H4 (cell line): ENCODE results near the gene PRTFDC1. TPM values are rescaled to one million over a fixed set of nuclear protein-coding genes. Genes with fewer than 3 reads are reported as not detected.

ENCODE experiments used
- DNase-seq: peaks from one replicate; pipeline ENCODE4 v3.0.0-alpha.2; 2015; ENCODE audit warnings: low spot score
- total RNA-seq: library from RNA; depleted of rRNA; stranded (reverse); fragments of >200 nt; shearing (Covaris generic); gene quantifications from 2 replicates; pipeline ENCODE4 v1.2.3, GENCODE V29; 2014

PRTFDC1 gene
- total RNA-seq, 1 experiment from 2014 or later: 22.8 TPM

- DNase-seq: no peak
These were observed 80.2 kb downstream of the PRTFDC1 start for GRCh38 chr10:24872049-24872789.

- no peak for DNase-seq
These were observed 81.1 kb downstream of the PRTFDC1 start for GRCh38 chr10:24871011-24871935.

GRCh38 chr10:24869354-24870015, 82.9 kb downstream of the PRTFDC1 start:
- no peak for DNase-seq

GRCh38 chr10:24866604-24867583, 85.5 kb downstream of the PRTFDC1 start:
- peak; percentile 67 for DNase-seq

GRCh38 chr10:24865783-24866182, 86.6 kb downstream of the PRTFDC1 start:
- no peak for DNase-seq

GRCh38 chr10:24862589-24862988, 89.8 kb downstream of the PRTFDC1 start:
- no peak for DNase-seq

- peak; percentile 14 for DNase-seq
These were observed 93.8 kb downstream of the PRTFDC1 start for GRCh38 chr10:24858288-24859270.

- no peak for DNase-seq
These were observed 95.2 kb downstream of the PRTFDC1 start for GRCh38 chr10:24857031-24857725.

- DNase-seq: no peak
These were observed 98.2 kb downstream of the PRTFDC1 start for GRCh38 chr10:24854256-24854655.

- DNase-seq: no peak
These were observed 98.7 kb downstream of the PRTFDC1 start for GRCh38 chr10:24853661-24854060.

GRCh38 chr10:24851629-24852028, 100.8 kb downstream of the PRTFDC1 start:
- no peak for DNase-seq

- no peak for DNase-seq
These were observed 101.6 kb downstream of the PRTFDC1 start for GRCh38 chr10:24850727-24851296.

- DNase-seq: no peak
These were observed 102.7 kb downstream of the PRTFDC1 start for GRCh38 chr10:24849501-24850299.

GRCh38 chr10:24849051-24849450, 103.4 kb downstream of the PRTFDC1 start:
- no peak for DNase-seq

- DNase-seq: no peak
These were observed 104.2 kb downstream of the PRTFDC1 start for GRCh38 chr10:24848195-24848594.

GRCh38 chr10:24847112-24848070, 105.0 kb downstream of the PRTFDC1 start:
- no peak for DNase-seq

GRCh38 chr10:24844742-24845141, 107.7 kb downstream of the PRTFDC1 start:
- no peak for DNase-seq
